ENCODE measurements around the gene MYRFL. TPM values are rescaled to one million over a fixed set of nuclear protein-coding genes. Genes with fewer than 3 reads are reported as not detected.

Gene MYRFL
- total RNA-seq, 1 donor from 2014 or later: 0.26 TPM

GRCh38 chr12:69927164-69927563 lies 102.1 kb downstream of the MYRFL start:
- H3K27me3 ChIP-seq (ENCODE audit: control insufficient read depth, insufficient read depth, low read length): no peaks in the 10 kb centered on the region
- no peak for TF ChIP-seq CTCF (IDR thresholded peaks at IDR 0.05; ENCODE audit: insufficient read depth, low read length, severe bottlenecking)
- no peak for FAIRE-seq
- no peak for DNase-seq (ENCODE audit: low read depth)
- no peaks in the 10 kb centered on the region for H3K36me3 ChIP-seq (ENCODE audit: control insufficient read depth, insufficient read depth, low read length)
- H3K4me3 ChIP-seq (ENCODE audit: low read depth, low read length): no peak overlapping the region

GRCh38 chr12:69929125-69929524 lies 104.1 kb downstream of the MYRFL start:
- TF ChIP-seq CTCF (IDR thresholded peaks at IDR 0.05; ENCODE audit: insufficient read depth, low read length, severe bottlenecking): no peak
- DNase-seq (ENCODE audit: low read depth) (no peak), FAIRE-seq (no peak)
- no peaks in the 10 kb centered on the region for H3K27me3 ChIP-seq (ENCODE audit: control insufficient read depth, insufficient read depth, low read length)
- no peak overlapping the region for H3K4me3 ChIP-seq (ENCODE audit: low read depth, low read length)
- H3K36me3 ChIP-seq (ENCODE audit: control insufficient read depth, insufficient read depth, low read length): no peaks in the 10 kb centered on the region

- DNase-seq (ENCODE audit: low read depth) (no peak), FAIRE-seq (no peak)
- TF ChIP-seq CTCF (IDR thresholded peaks at IDR 0.05; ENCODE audit: insufficient read depth, low read length, severe bottlenecking): no peak
- H3K27me3 ChIP-seq (ENCODE audit: control insufficient read depth, insufficient read depth, low read length): no peaks in the 10 kb centered on the region
- H3K36me3 ChIP-seq (ENCODE audit: control insufficient read depth, insufficient read depth, low read length): no peaks in the 10 kb centered on the region
- no peak overlapping the region for H3K4me3 ChIP-seq (ENCODE audit: low read depth, low read length)
Observed at GRCh38 chr12:69929531-69929930, 104.5 kb downstream of the MYRFL start.

- no peaks in the 10 kb centered on the region for H3K36me3 ChIP-seq (ENCODE audit: control insufficient read depth, insufficient read depth, low read length)
- peaks cover 2% of the 10 kb centered on the region for H3K27me3 ChIP-seq (ENCODE audit: control insufficient read depth, insufficient read depth, low read length)
- H3K4me3 ChIP-seq (ENCODE audit: low read depth, low read length): no peak overlapping the region
- FAIRE-seq: no peak
- DNase-seq (ENCODE audit: low read depth): no peak
- no peak for TF ChIP-seq CTCF (IDR thresholded peaks at IDR 0.05; ENCODE audit: insufficient read depth, low read length, severe bottlenecking)
Observed at GRCh38 chr12:69931569-69931968, 106.5 kb downstream of the MYRFL start.

- no peak for TF ChIP-seq CTCF (IDR thresholded peaks at IDR 0.05; ENCODE audit: insufficient read depth, low read length, severe bottlenecking)
- peaks cover 2% of the 10 kb centered on the region for H3K27me3 ChIP-seq (ENCODE audit: control insufficient read depth, insufficient read depth, low read length)
- no peak overlapping the region for H3K4me3 ChIP-seq (ENCODE audit: low read depth, low read length)
- H3K36me3 ChIP-seq (ENCODE audit: control insufficient read depth, insufficient read depth, low read length): no peaks in the 10 kb centered on the region
- DNase-seq (ENCODE audit: low read depth): no peak
- no peak for FAIRE-seq
Observed at GRCh38 chr12:69932154-69932553, 107.1 kb downstream of the MYRFL start.
